Right lung (tissue), 5 donors: ENCODE measurements around the gene CDH8. TPM values are rescaled to one million over a fixed set of nuclear protein-coding genes. Genes with fewer than 3 reads are reported as not detected.
A peak's percentile ranks its signal among the peaks of the same experiment; 100 is the strongest.
"Not testable (repeated sequence)": the region's sequence is repeated elsewhere in the genome, so short reads cannot be mapped to it uniquely, and the experiment has no call there.

Source experiments
- DNase-seq, 2 donors: peaks; one replicate each; pipeline ENCODE4 v3.0.0-alpha.2; 2013
- polyA plus RNA-seq, 5 donors: library from polyadenylated mRNA; unstranded; fragments of 120-200 nt; gene quantifications; one replicate each; pipeline versions ENCODE4 v1.2.1 to v1.2.3, GENCODE V29; 2013; ENCODE audit warnings: inconsistent platforms in 1 of 5, low replicate concordance in 1 of 5; ENCODE audit not compliant: insufficient read length in 5 of 5, insufficient read depth in 1 of 5

The CDH8 gene
- polyA plus RNA-seq, 5 donors, result 0.96 to 1.6 (median 1.4) TPM

- no peak for DNase-seq
Observed at GRCh38 chr16:61797296-61797795, 238.9 kb downstream of the CDH8 start.

- DNase-seq, result no peak
Observed at GRCh38 chr16:61792194-61792909, 243.9 kb downstream of the CDH8 start.

- no peak for DNase-seq
Observed at GRCh38 chr16:61791464-61791863, 244.8 kb downstream of the CDH8 start.

GRCh38 chr16:61781855-61782254 is 254.4 kb downstream of the CDH8 start:
- not testable (repeated sequence) for DNase-seq

GRCh38 chr16:61780161-61780560 is 256.1 kb downstream of the CDH8 start:
- DNase-seq, result no peak

- DNase-seq, result no peak
Observed at GRCh38 chr16:61770301-61770700, 265.9 kb downstream of the CDH8 start.

GRCh38 chr16:61763991-61764390 is 272.2 kb downstream of the CDH8 start:
- DNase-seq, result no peak

- no peak for DNase-seq
Observed at GRCh38 chr16:61763013-61763412, 273.2 kb downstream of the CDH8 start.

GRCh38 chr16:61730997-61731396 is 305.2 kb downstream of the CDH8 start:
- no peak for DNase-seq

- no peak for DNase-seq
Observed at GRCh38 chr16:61726701-61727100, 309.5 kb downstream of the CDH8 start.

GRCh38 chr16:61726125-61726524 is 310.1 kb downstream of the CDH8 start:
- DNase-seq, result no peak

- DNase-seq, result no peak
Observed at GRCh38 chr16:61721544-61721943, 314.7 kb downstream of the CDH8 start.

- DNase-seq, result no peak
Observed at GRCh38 chr16:61715393-61715792, 320.8 kb downstream of the CDH8 start.

- no peak for DNase-seq
Observed at GRCh38 chr16:61713787-61714186, 322.5 kb downstream of the CDH8 start.

- not testable (repeated sequence) for DNase-seq
Observed at GRCh38 chr16:61699640-61700039, 336.6 kb downstream of the CDH8 start.

- peak in 1 of 2 donors; percentile 1 for DNase-seq
Observed at GRCh38 chr16:61684541-61684940, 351.7 kb downstream of the CDH8 start.

- no peak for DNase-seq
Observed at GRCh38 chr16:61681673-61682072, 354.6 kb downstream of the CDH8 start.

GRCh38 chr16:61681124-61681523 is 355.1 kb downstream of the CDH8 start:
- DNase-seq, result no peak

- no peak for DNase-seq
Observed at GRCh38 chr16:61678182-61678581, 358.1 kb downstream of the CDH8 start.

- no peak for DNase-seq
Observed at GRCh38 chr16:61677776-61678175, 358.5 kb downstream of the CDH8 start.

GRCh38 chr16:61676740-61677139 is 359.5 kb downstream of the CDH8 start:
- no peak for DNase-seq

GRCh38 chr16:61671161-61671560 is 365.1 kb downstream of the CDH8 start:
- no peak for DNase-seq

- DNase-seq, result no peak
Observed at GRCh38 chr16:61665512-61665911, 370.7 kb downstream of the CDH8 start.

- no peak for DNase-seq
Observed at GRCh38 chr16:61659936-61660335, 376.3 kb downstream of the CDH8 start.
